HEK293 (cell line): Measurements from ENCODE around the gene TLE5.

ENCODE experiments used
- SCRT1 ChIP-seq: fragments of 450-650 bp; formaldehyde crosslinking; IDR thresholded peaks from 2 replicates; pipeline ENCODE4 v1.5.1; 2016; ENCODE audit warnings: missing biosample characterization, missing genetic modification characterization, borderline replicate concordance
- WT1 ChIP-seq: fragments of 450-650 bp; formaldehyde crosslinking; IDR thresholded peaks from 2 replicates; pipeline ENCODE4 v1.5.1; 2016; ENCODE audit warnings: missing biosample characterization, missing genetic modification characterization
- ZBTB17 ChIP-seq: fragments of 450-650 bp; formaldehyde crosslinking; IDR thresholded peaks from 2 replicates; pipeline ENCODE4 v1.5.1; 2016; ENCODE audit warnings: missing biosample characterization, missing genetic modification characterization
- ZBTB21 ChIP-seq: fragments of 450-650 bp; formaldehyde crosslinking; IDR thresholded peaks from 2 replicates; pipeline ENCODE4 v1.5.1; 2017; ENCODE audit warnings: missing biosample characterization, missing genetic modification characterization
- ZFP37 ChIP-seq: fragments of 450-650 bp; formaldehyde crosslinking; IDR thresholded peaks from 2 replicates; pipeline ENCODE4 v1.5.1; 2016; ENCODE audit warnings: missing biosample characterization, missing genetic modification characterization
- ZNF157 ChIP-seq: fragments of 450-650 bp; formaldehyde crosslinking; IDR thresholded peaks from 2 replicates; pipeline ENCODE4 v1.5.1; 2016; ENCODE audit warnings: missing biosample characterization, missing genetic modification characterization
- ZNF274 ChIP-seq, 2 experiments: fragments of 200-500 bp in 1 of 2; fragments of 450-650 bp in 1 of 2; sonication (Bioruptor generic) in 1 of 2; formaldehyde crosslinking in 1 of 2; IDR thresholded peaks; 2 replicates each; pipeline versions ENCODE4 v1.5.1 to v1.6.1; 2014 to 2016; ENCODE audit warnings: borderline replicate concordance in 1 of 2, inconsistent platforms in 1 of 2, low read length in 1 of 2, missing biosample characterization in 1 of 2, missing genetic modification characterization in 1 of 2
- ZNF549 ChIP-seq: fragments of 450-650 bp; IDR thresholded peaks from 2 replicates; pipeline ENCODE4 v1.5.1; 2018; ENCODE audit warnings: missing biosample characterization, missing genetic modification characterization, mild to moderate bottlenecking, inconsistent platforms, moderate library complexity
- ZXDB ChIP-seq: fragments of 450-650 bp; formaldehyde crosslinking; IDR thresholded peaks from 2 replicates; pipeline ENCODE4 v1.5.1; 2016; ENCODE audit warnings: missing biosample characterization, missing genetic modification characterization
- TF ChIP-seq, protein P1 (sequence below): fragments of 450-650 bp; formaldehyde crosslinking; IDR thresholded peaks from 2 replicates; pipeline ENCODE4 v1.5.1; 2016; ENCODE audit warnings: missing biosample characterization, missing genetic modification characterization
- TF ChIP-seq, protein P2 (sequence below): fragments of 450-650 bp; formaldehyde crosslinking; IDR thresholded peaks from 2 replicates; pipeline ENCODE4 v1.5.1; 2016; ENCODE audit warnings: missing biosample characterization, missing genetic modification characterization
- TF ChIP-seq, protein P3 (sequence below): fragments of 450-650 bp; formaldehyde crosslinking; IDR thresholded peaks from 2 replicates; pipeline ENCODE4 v1.5.1; 2016; ENCODE audit warnings: missing biosample characterization, missing genetic modification characterization, low read depth

DNA sequence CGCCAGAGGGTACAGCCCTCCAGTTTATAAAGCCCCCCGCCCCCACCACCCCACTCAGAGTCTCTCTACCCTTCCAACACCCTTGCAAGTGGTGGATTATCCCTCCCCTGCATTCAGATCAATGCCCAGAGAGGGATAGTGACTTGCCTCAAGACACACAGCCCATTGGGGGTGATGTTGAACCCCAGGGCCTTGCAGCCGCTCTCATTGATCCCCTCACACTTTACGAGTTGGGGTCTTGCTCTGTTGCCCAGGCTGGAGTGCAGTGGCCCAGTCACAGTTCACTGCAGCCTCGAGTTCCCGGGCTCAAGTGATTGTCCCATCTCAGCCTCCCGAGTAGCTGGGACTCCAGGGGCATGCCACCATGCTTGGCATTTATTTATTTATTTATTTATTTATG lies 44.4 kb downstream of the TLE5 start:
- no peak for TF ChIP-seq ZBTB21 (tag by site-specific recombination)
- no peak for TF ChIP-seq ZBTB17 (tag by site-specific recombination)
- no peak for TF ChIP-seq WT1
- no peak for TF ChIP-seq ZNF274 (IDR thresholded peaks at IDR 0.05; ENCODE audit: low read length)
- no peak for TF ChIP-seq ZNF274 (tag by site-specific recombination; IDR thresholded peaks at IDR 0.05; ENCODE audit: borderline replicate concordance)
- TF ChIP-seq, protein P1, sequence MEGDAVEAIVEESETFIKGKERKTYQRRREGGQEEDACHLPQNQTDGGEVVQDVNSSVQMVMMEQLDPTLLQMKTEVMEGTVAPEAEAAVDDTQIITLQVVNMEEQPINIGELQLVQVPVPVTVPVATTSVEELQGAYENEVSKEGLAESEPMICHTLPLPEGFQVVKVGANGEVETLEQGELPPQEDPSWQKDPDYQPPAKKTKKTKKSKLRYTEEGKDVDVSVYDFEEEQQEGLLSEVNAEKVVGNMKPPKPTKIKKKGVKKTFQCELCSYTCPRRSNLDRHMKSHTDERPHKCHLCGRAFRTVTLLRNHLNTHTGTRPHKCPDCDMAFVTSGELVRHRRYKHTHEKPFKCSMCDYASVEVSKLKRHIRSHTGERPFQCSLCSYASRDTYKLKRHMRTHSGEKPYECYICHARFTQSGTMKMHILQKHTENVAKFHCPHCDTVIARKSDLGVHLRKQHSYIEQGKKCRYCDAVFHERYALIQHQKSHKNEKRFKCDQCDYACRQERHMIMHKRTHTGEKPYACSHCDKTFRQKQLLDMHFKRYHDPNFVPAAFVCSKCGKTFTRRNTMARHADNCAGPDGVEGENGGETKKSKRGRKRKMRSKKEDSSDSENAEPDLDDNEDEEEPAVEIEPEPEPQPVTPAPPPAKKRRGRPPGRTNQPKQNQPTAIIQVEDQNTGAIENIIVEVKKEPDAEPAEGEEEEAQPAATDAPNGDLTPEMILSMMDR (tag by site-specific recombination): no peak
- TF ChIP-seq ZFP37 (tag by site-specific recombination): no peak
- TF ChIP-seq, protein P2, sequence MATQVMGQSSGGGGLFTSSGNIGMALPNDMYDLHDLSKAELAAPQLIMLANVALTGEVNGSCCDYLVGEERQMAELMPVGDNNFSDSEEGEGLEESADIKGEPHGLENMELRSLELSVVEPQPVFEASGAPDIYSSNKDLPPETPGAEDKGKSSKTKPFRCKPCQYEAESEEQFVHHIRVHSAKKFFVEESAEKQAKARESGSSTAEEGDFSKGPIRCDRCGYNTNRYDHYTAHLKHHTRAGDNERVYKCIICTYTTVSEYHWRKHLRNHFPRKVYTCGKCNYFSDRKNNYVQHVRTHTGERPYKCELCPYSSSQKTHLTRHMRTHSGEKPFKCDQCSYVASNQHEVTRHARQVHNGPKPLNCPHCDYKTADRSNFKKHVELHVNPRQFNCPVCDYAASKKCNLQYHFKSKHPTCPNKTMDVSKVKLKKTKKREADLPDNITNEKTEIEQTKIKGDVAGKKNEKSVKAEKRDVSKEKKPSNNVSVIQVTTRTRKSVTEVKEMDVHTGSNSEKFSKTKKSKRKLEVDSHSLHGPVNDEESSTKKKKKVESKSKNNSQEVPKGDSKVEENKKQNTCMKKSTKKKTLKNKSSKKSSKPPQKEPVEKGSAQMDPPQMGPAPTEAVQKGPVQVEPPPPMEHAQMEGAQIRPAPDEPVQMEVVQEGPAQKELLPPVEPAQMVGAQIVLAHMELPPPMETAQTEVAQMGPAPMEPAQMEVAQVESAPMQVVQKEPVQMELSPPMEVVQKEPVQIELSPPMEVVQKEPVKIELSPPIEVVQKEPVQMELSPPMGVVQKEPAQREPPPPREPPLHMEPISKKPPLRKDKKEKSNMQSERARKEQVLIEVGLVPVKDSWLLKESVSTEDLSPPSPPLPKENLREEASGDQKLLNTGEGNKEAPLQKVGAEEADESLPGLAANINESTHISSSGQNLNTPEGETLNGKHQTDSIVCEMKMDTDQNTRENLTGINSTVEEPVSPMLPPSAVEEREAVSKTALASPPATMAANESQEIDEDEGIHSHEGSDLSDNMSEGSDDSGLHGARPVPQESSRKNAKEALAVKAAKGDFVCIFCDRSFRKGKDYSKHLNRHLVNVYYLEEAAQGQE (tag by site-specific recombination): no peak
- TF ChIP-seq, protein P3, sequence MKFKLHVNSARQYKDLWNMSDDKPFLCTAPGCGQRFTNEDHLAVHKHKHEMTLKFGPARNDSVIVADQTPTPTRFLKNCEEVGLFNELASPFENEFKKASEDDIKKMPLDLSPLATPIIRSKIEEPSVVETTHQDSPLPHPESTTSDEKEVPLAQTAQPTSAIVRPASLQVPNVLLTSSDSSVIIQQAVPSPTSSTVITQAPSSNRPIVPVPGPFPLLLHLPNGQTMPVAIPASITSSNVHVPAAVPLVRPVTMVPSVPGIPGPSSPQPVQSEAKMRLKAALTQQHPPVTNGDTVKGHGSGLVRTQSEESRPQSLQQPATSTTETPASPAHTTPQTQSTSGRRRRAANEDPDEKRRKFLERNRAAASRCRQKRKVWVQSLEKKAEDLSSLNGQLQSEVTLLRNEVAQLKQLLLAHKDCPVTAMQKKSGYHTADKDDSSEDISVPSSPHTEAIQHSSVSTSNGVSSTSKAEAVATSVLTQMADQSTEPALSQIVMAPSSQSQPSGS (tag by site-specific recombination): no peak
- no peak for TF ChIP-seq SCRT1 (tag by site-specific recombination)
- no peak for TF ChIP-seq ZNF157 (tag by site-specific recombination)
- no peak for TF ChIP-seq ZNF549 (tag by site-specific recombination)
- no peak for TF ChIP-seq ZXDB (tag by site-specific recombination)
